H1 (cell line): ENCODE results near the gene GALNTL6. TPM values are rescaled to one million over a fixed set of nuclear protein-coding genes. Genes with fewer than 3 reads are reported as not detected.

Experiments used
- CTCF ChIA-PET: fragments of 300-600 bp; sonication (Branson Sonifier 250); formaldehyde crosslinking; loops from one replicate; lab custom pipeline; 2021; ENCODE audit not compliant: partially characterized antibody; lab: Charles Lee
- POLR2A ChIA-PET: fragments of 300-600 bp; sonication (Branson Sonifier 250); formaldehyde crosslinking; loops from one replicate; lab custom pipeline; 2021; ENCODE audit warnings: inconsistent platforms; ENCODE audit not compliant: partially characterized antibody; lab: Charles Lee
- DNase-seq, 2 experiments: peaks; one replicate each; pipeline versions ENCODE4 v3.0.0 to v3.0.0-alpha.2; 2010 to 2022; ENCODE audit warnings: low spot score in 2 of 2, low read depth in 1 of 2, mixed read lengths in 1 of 2
- FAIRE-seq: peaks from 2 replicates; lab custom pipeline; 2011; peaks lifted over from hg19 to GRCh38; lab: Jason Lieb, UNC
- H2AFZ ChIP-seq: 2 replicates; pipeline ENCODE4 v1.8.1; 2012; ENCODE audit warnings: low read length, inconsistent platforms
- H2AK5ac ChIP-seq: 2 replicates; pipeline ENCODE4 v1.6.1; 2013; ENCODE audit warnings: low read depth, low read length
- H2BK120ac ChIP-seq: replicated peaks from 2 replicates; pipeline ENCODE3; 2013; ENCODE audit warnings: low read depth, low read length, inconsistent platforms
- H2BK12ac ChIP-seq: 2 replicates; pipeline ENCODE4 v1.6.1; 2013; ENCODE audit warnings: low read depth, low read length
- H2BK15ac ChIP-seq: 2 replicates; pipeline ENCODE4 v1.6.1; 2013; ENCODE audit warnings: low read length
- H2BK20ac ChIP-seq: 2 replicates; pipeline ENCODE4 v1.6.1; 2013; ENCODE audit warnings: low read length
- H2BK5ac ChIP-seq: 2 replicates; pipeline ENCODE4 v1.6.1; 2013; ENCODE audit warnings: low read depth, low read length
- H3K14ac ChIP-seq: 2 replicates; pipeline ENCODE4 v1.6.1; 2013; ENCODE audit warnings: inconsistent platforms; ENCODE audit not compliant: insufficient read length
- H3K18ac ChIP-seq: 2 replicates; pipeline ENCODE4 v1.6.1; 2013; ENCODE audit warnings: low read length; ENCODE audit errors: extremely low read depth
- H3K23ac ChIP-seq: 2 replicates; pipeline ENCODE4 v1.6.1; 2013; ENCODE audit warnings: inconsistent platforms; ENCODE audit not compliant: insufficient read length
- H3K23me2 ChIP-seq: 2 replicates; pipeline ENCODE4 v1.6.1; 2013; ENCODE audit warnings: low read depth, low read length
- H3K27ac ChIP-seq: 2 replicates; pipeline ENCODE4 v1.6.1; 2011; ENCODE audit warnings: low read depth, low read length, inconsistent platforms
- H3K27me3 ChIP-seq, 4 experiments: replicated peaks in 1 of 4; 1 replicate in 1 of 4; 2 replicates in 3 of 4; pipeline versions ENCODE4 v1.6.1 to v1.8.1; 2011 to 2013; ENCODE audit warnings: low read length in 3 of 4, mild to moderate bottlenecking in 3 of 4, inconsistent platforms in 2 of 4, mixed read lengths in 2 of 4, moderate library complexity in 1 of 4; ENCODE audit not compliant: control insufficient read depth in 3 of 4, insufficient read depth in 3 of 4; ENCODE audit errors: extremely low read depth in 1 of 4
- H3K36me3 ChIP-seq, 4 experiments: 2 replicates each; pipeline versions ENCODE4 v1.6.1 to v1.8.1; 2011 to 2013; ENCODE audit warnings: mild to moderate bottlenecking in 4 of 4, low read length in 3 of 4, moderate library complexity in 2 of 4, control low read depth in 1 of 4, inconsistent platforms in 1 of 4; ENCODE audit not compliant: insufficient read depth in 4 of 4, control insufficient read depth in 2 of 4
- H3K4ac ChIP-seq: replicated peaks from 2 replicates; pipeline ENCODE3; 2013; ENCODE audit warnings: low read length, low read depth, mixed read lengths, inconsistent platforms; ENCODE audit not compliant: insufficient read length
- H3K4me1 ChIP-seq, 4 experiments: replicated peaks in 1 of 4; 1 replicate in 1 of 4; 2 replicates in 3 of 4; pipeline versions ENCODE4 v1.6.1 to v1.8.1; 2011 to 2013; ENCODE audit warnings: low read length in 3 of 4, inconsistent platforms in 2 of 4, mixed read lengths in 1 of 4; ENCODE audit not compliant: insufficient read depth in 4 of 4, control insufficient read depth in 3 of 4
- H3K4me2 ChIP-seq, 2 experiments: 2 replicates each; pipeline versions ENCODE4 v1.6.1 to v1.8.1; 2011 to 2013; ENCODE audit warnings: low read depth in 2 of 2, low read length in 2 of 2, control low read depth in 1 of 2, inconsistent platforms in 1 of 2, mild to moderate bottlenecking in 1 of 2; ENCODE audit not compliant: insufficient read depth in 1 of 2
- H3K4me3 ChIP-seq, 4 experiments: fragments of 200-600, 300-600 bp in 1 of 4; sonication (generic), shearing (Covaris generic), sonication (Bioruptor Twin) in 1 of 4; 2 replicates each; pipeline versions ENCODE4 v1.5.1 to v1.8.1; 2011 to 2016; ENCODE audit warnings: low read length in 4 of 4, low read depth in 3 of 4, control low read depth in 2 of 4, inconsistent platforms in 2 of 4, mild to moderate bottlenecking in 2 of 4, mixed read lengths in 1 of 4, moderate library complexity in 1 of 4; ENCODE audit not compliant: insufficient read depth in 2 of 4; ENCODE audit errors: extremely low read depth in 1 of 4
- H3K56ac ChIP-seq: replicated peaks from 2 replicates; pipeline ENCODE3; 2013; ENCODE audit warnings: low read depth, mild to moderate bottlenecking, mixed read lengths, low read length, inconsistent platforms; ENCODE audit not compliant: insufficient read length
- H3K79me1 ChIP-seq: 2 replicates; pipeline ENCODE4 v1.6.1; 2013; ENCODE audit warnings: low read depth, low read length, control low read depth
- H3K79me2 ChIP-seq, 2 experiments: 2 replicates each; pipeline versions ENCODE4 v1.6.1 to v1.8.1; 2012 to 2013; ENCODE audit warnings: low read length in 2 of 2, mild to moderate bottlenecking in 2 of 2, inconsistent platforms in 1 of 2; ENCODE audit not compliant: insufficient read depth in 2 of 2, control insufficient read depth in 1 of 2
- H3K9ac ChIP-seq, 4 experiments: replicated peaks in 1 of 4; 1 replicate in 1 of 4; 2 replicates in 3 of 4; pipeline versions ENCODE4 v1.6.1 to v1.8.1; 2011 to 2013; ENCODE audit warnings: low read depth in 3 of 4, low read length in 3 of 4, control low read depth in 2 of 4, mild to moderate bottlenecking in 2 of 4, moderate library complexity in 2 of 4, inconsistent platforms in 1 of 4; ENCODE audit errors: extremely low read depth in 1 of 4
- H3K9me3 ChIP-seq, 2 experiments: 2 replicates each; pipeline versions ENCODE4 v1.6.1 to v1.8.1; 2012 to 2013; ENCODE audit warnings: mild to moderate bottlenecking in 2 of 2, moderate library complexity in 2 of 2, control low read depth in 1 of 2, inconsistent platforms in 1 of 2, low read depth in 1 of 2, low read length in 1 of 2, mixed read lengths in 1 of 2; ENCODE audit not compliant: insufficient read depth in 2 of 2
- H4K20me1 ChIP-seq, 2 experiments: replicated peaks in 1 of 2; 2 replicates each; pipeline versions ENCODE3 to v1.8.1; 2011 to 2013; ENCODE audit warnings: inconsistent platforms in 2 of 2, low read length in 2 of 2, mild to moderate bottlenecking in 1 of 2; ENCODE audit not compliant: insufficient read depth in 2 of 2, control insufficient read depth in 1 of 2
- H4K5ac ChIP-seq: 2 replicates; pipeline ENCODE4 v1.6.1; 2013; ENCODE audit warnings: low read length, low read depth, mixed read lengths, inconsistent platforms; ENCODE audit not compliant: insufficient read length
- H4K8ac ChIP-seq: 2 replicates; pipeline ENCODE4 v1.8.0; 2013; ENCODE audit warnings: mild to moderate bottlenecking, moderate library complexity, low read length, inconsistent platforms; ENCODE audit not compliant: insufficient read depth; ENCODE audit errors: extremely low read depth
- H4K91ac ChIP-seq: replicated peaks from 2 replicates; pipeline ENCODE3; 2013; ENCODE audit warnings: low read length, mixed read lengths, inconsistent platforms; ENCODE audit not compliant: insufficient read length
- CEBPB ChIP-seq: IDR thresholded peaks from 2 replicates; pipeline ENCODE4 v1.6.1; 2012; ENCODE audit warnings: low read depth, low read length
- MAFK ChIP-seq: IDR thresholded peaks from 2 replicates; pipeline ENCODE4 v1.6.1; 2012; ENCODE audit warnings: low read depth, mild to moderate bottlenecking, improper control_type of control experiment, low read length
- WGBS, 2 experiments: shearing (Covaris generic) in 1 of 2; methylation state at CpG; one replicate each; pipeline versions ENCODE4 v1.1.6 to v1.1.7; 2013 to 2015; ENCODE audit warnings: low lambda C conversion rate in 2 of 2, mixed read lengths in 2 of 2, inconsistent platforms in 1 of 2, low coverage in 1 of 2, missing lambda C conversion rate in 1 of 2; ENCODE audit not compliant: insufficient replicate concordance in 2 of 2, insufficient coverage in 1 of 2, insufficient read length in 1 of 2; ENCODE audit errors: extremely low coverage in 1 of 2, missing lambda C conversion rate in 1 of 2; 5-methylcytosine and 5-hydroxymethylcytosine counted together
- polyA plus RNA-seq, 7 experiments: library from polyadenylated mRNA; depleted of rRNA in 3 of 7; stranded (reverse) in 5 of 7; unstranded in 2 of 7; fragments of >200 nt in 5 of 7; fragments of 200-250 nt in 2 of 7; gene quantifications; 1 replicate in 5 of 7; 2 replicates in 1 of 7; 4 replicates in 1 of 7; pipeline versions ENCODE4 v1.2.1 to v1.2.3, GENCODE V29; 2011 to 2013; ENCODE audit warnings: missing spikeins in 2 of 7, mixed read lengths in 2 of 7
- total RNA-seq: library from RNA; stranded (reverse); fragmentation: NEBNext Ultra II Directional; extraction: Animal tissue kit (Norgen Biotek cat#: 25700); gene quantifications from 2 replicates; pipeline ENCODE4 v1.2.1, GENCODE V29; 2021

Gene GALNTL6
- total and polyA plus RNA-seq, 2 of the 8 experiments (the other 6 are each of a cell fraction or from before 2014, with no cell fraction given) = 0.03 to 0.32 TPM

DNA sequence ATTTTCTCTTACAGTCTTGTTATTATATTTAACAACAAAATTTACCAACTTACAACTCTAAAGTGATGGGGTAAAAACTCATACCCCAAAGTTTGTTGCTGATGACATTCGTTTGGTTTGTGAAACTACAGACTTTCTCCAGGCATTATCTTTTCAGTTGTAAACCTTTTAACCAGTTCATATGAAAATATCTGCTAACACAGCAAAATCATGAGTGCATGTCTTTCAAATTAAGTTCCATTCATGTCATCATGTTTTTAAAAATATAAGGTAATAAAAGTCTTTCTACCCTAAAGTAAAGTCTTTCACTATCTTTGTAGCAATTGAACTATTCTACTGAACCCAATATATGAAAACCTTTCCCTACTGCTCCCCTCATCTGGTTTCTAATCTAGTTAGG lies 3.4 kb upstream of the GALNTL6 start:
- Histone ChIP-seq H4K8ac (no peak overlapping the region), H2BK20ac (no peak overlapping the region), H3K9me3 (no peaks in the 10 kb centered on the region), H2BK5ac (no peak overlapping the region), H4K5ac (no peak overlapping the region), H3K4me1 (peaks cover 1 to 10% (median 4%) of the 10 kb centered on the region in 4 experiments; a peak in 6 of 7 replicates), H2AK5ac (no peak overlapping the region), H3K36me3 (no peaks in the 10 kb centered on the region), H3K4me2 (no peak overlapping the region), H3K4me3 (no peak overlapping the region), H2AFZ (no peak overlapping the region), H2BK15ac (no peak overlapping the region), H3K9ac (no peak overlapping the region), H3K79me1 (no peaks in the 10 kb centered on the region), H3K18ac (no peak overlapping the region), H3K23ac (no peak overlapping the region), H3K79me2 (no peaks in the 10 kb centered on the region), H4K91ac (no peak overlapping the region), H3K14ac (no peak overlapping the region), H3K4ac (no peak overlapping the region), H3K27ac (no peak overlapping the region), H4K20me1 (no peaks in the 10 kb centered on the region), H3K23me2 (peaks cover 19% of the 10 kb centered on the region), H2BK120ac (no peak overlapping the region), H3K27me3 (peaks cover 15 to 36% (median 31%) of the 10 kb centered on the region in 4 experiments), H3K56ac (no peak overlapping the region), H2BK12ac (no peak overlapping the region)
- TF ChIP-seq MAFK (0 out of 2 replicates have a peak, but pooled peaks have one; percentile 8), CEBPB (no peak)
- ChIA-PET POLR2A (no interaction called here), CTCF (no interaction called here)
- FAIRE-seq (no peak), DNase-seq (no peak)
- 95% methylated on average over 1 of the region's 1 CpG; no CpG with 5 or more reads in 1 of the 2 experiments for WGBS, 2 experiments
